MM.1S (cell line): ENCODE data around the gene IL1RAP.

ENCODE experiments used
- DNase-seq: peaks from one replicate; pipeline ENCODE4 v3.0.0-alpha.2; 2015
- H2AFZ ChIP-seq: fragments of 300-600 bp; sonication (generic); 2 replicates; pipeline ENCODE4 v1.6.0; 2016; ENCODE audit warnings: antibody characterized with exemption, low read length
- H3F3A ChIP-seq: fragments of 300-600 bp; sonication (generic); 2 replicates; pipeline ENCODE4 v1.6.1; 2016; ENCODE audit warnings: mild to moderate bottlenecking, antibody characterized with exemption, low read length, moderate library complexity, mixed read lengths; ENCODE audit not compliant: insufficient read depth
- H3K27ac ChIP-seq: fragments of 300-600 bp; sonication (generic); 2 replicates; pipeline ENCODE4 v1.5.1; 2016; ENCODE audit warnings: mild to moderate bottlenecking, low read length
- H3K27me3 ChIP-seq: fragments of 300-600 bp; sonication (generic); replicated peaks from 2 replicates; pipeline ENCODE4 v1.6.0; 2016; ENCODE audit warnings: low read length; ENCODE audit not compliant: insufficient read depth
- H3K36me3 ChIP-seq: fragments of 300-600 bp; sonication (generic); replicated peaks from 2 replicates; pipeline ENCODE4 v1.6.1; 2016; ENCODE audit warnings: mild to moderate bottlenecking, low read length, mixed read lengths; ENCODE audit not compliant: insufficient read depth
- H3K4me1 ChIP-seq: fragments of 300-600 bp; sonication (generic); 2 replicates; pipeline ENCODE4 v1.6.1; 2016; ENCODE audit warnings: low read length, mixed read lengths
- H3K4me2 ChIP-seq: fragments of 300-600 bp; sonication (generic); 2 replicates; pipeline ENCODE4 v1.6.0; 2016; ENCODE audit warnings: low read depth, low read length
- H3K4me3 ChIP-seq: fragments of 300-600 bp; sonication (generic); 2 replicates; pipeline ENCODE4 v1.5.1; 2016; ENCODE audit warnings: low read length, mixed read lengths
- H3K79me2 ChIP-seq: fragments of 300-600 bp; sonication (generic); 2 replicates; pipeline ENCODE4 v1.6.1; 2016; ENCODE audit warnings: mixed run types, low read length, mixed read lengths
- H3K9ac ChIP-seq: fragments of 300-600 bp; sonication (generic); 2 replicates; pipeline ENCODE4 v1.6.1; 2016; ENCODE audit warnings: low read length, mixed read lengths
- H3K9me2 ChIP-seq: fragments of 300-600 bp; sonication (generic); replicated peaks from 2 replicates; pipeline ENCODE4 v1.6.1; 2016; ENCODE audit warnings: mild to moderate bottlenecking, low read length, mixed read lengths; ENCODE audit not compliant: insufficient read depth
- H3K9me3 ChIP-seq: fragments of 300-600 bp; sonication (generic); replicated peaks from 2 replicates; pipeline ENCODE4 v1.6.1; 2016; ENCODE audit warnings: mild to moderate bottlenecking, low read length, mixed read lengths; ENCODE audit not compliant: insufficient read depth
- H4K20me1 ChIP-seq: fragments of 300-600 bp; sonication (generic); 2 replicates; pipeline ENCODE4 v1.6.1; 2016; ENCODE audit warnings: mild to moderate bottlenecking, low read length, moderate library complexity, mixed read lengths; ENCODE audit not compliant: insufficient read depth
- CTCF ChIP-seq: fragments of 300-600 bp; sonication (generic); IDR thresholded peaks from 2 replicates; pipeline ENCODE4 v1.5.1; 2016; ENCODE audit warnings: antibody characterized with exemption, low read length, mixed read lengths
- EZH2 ChIP-seq: fragments of 300-600 bp; sonication (generic); optimal IDR thresholded peaks from 2 replicates; pipeline ENCODE3; 2017; ENCODE audit warnings: low read depth, mild to moderate bottlenecking, antibody characterized with exemption, low read length, mixed read lengths
- EZH2phosphoT487 ChIP-seq: fragments of 300-600 bp; sonication (generic); IDR thresholded peaks from 2 replicates; pipeline ENCODE4 v1.6.1; 2018; ENCODE audit warnings: antibody characterized with exemption, low read length

IL1RAP gene

GRCh38 chr3:190541560-190541959 is 27.7 kb downstream of the IL1RAP start:
- Histone ChIP-seq H3K4me1 (no peaks in the 10 kb centered on the region), H3K27me3 (no peaks in the 10 kb centered on the region), H3K36me3 (no peaks in the 10 kb centered on the region), H3K4me2 (no peak overlapping the region), H3K9ac (no peak overlapping the region), H3K79me2 (no peaks in the 10 kb centered on the region), H4K20me1 (no peaks in the 10 kb centered on the region), H3F3A (no peaks in the 10 kb centered on the region), H3K9me3 (no peaks in the 10 kb centered on the region), H2AFZ (no peak overlapping the region), H3K4me3 (no peak overlapping the region), H3K9me2 (no peaks in the 10 kb centered on the region), H3K27ac (no peak overlapping the region)
- no peak for TF ChIP-seq CTCF
- no peak for TF ChIP-seq EZH2phosphoT487
- TF ChIP-seq EZH2 = no peak
- no peak for DNase-seq

GRCh38 chr3:190542846-190543245 is 29.0 kb downstream of the IL1RAP start:
- Histone ChIP-seq H3K9me3 (no peaks in the 10 kb centered on the region), H3K4me1 (no peaks in the 10 kb centered on the region), H3K27me3 (no peaks in the 10 kb centered on the region), H3K9me2 (no peaks in the 10 kb centered on the region), H3K27ac (no peak overlapping the region), H3K4me2 (no peak overlapping the region), H3K79me2 (no peaks in the 10 kb centered on the region), H2AFZ (no peak overlapping the region), H3K4me3 (no peak overlapping the region), H4K20me1 (no peaks in the 10 kb centered on the region), H3K9ac (no peak overlapping the region), H3K36me3 (no peaks in the 10 kb centered on the region), H3F3A (no peaks in the 10 kb centered on the region)
- TF ChIP-seq EZH2phosphoT487 (no peak), CTCF (no peak), EZH2 (no peak)
- no peak for DNase-seq

- Histone ChIP-seq H3K9me3 (no peaks in the 10 kb centered on the region), H3K9me2 (no peaks in the 10 kb centered on the region), H3K27me3 (no peaks in the 10 kb centered on the region), H4K20me1 (no peaks in the 10 kb centered on the region), H3F3A (no peaks in the 10 kb centered on the region), H3K79me2 (no peaks in the 10 kb centered on the region), H3K4me1 (no peaks in the 10 kb centered on the region), H3K27ac (no peak overlapping the region), H3K36me3 (no peaks in the 10 kb centered on the region), H2AFZ (no peak overlapping the region), H3K4me2 (no peak overlapping the region), H3K9ac (no peak overlapping the region), H3K4me3 (no peak overlapping the region)
- no peak for DNase-seq
- TF ChIP-seq CTCF = no peak
- TF ChIP-seq EZH2 = no peak
- no peak for TF ChIP-seq EZH2phosphoT487
These were observed 29.8 kb downstream of the IL1RAP start for GRCh38 chr3:190543671-190544070.

- no peak overlapping the region for H2AFZ ChIP-seq
- TF ChIP-seq CTCF (no peak), EZH2phosphoT487 (no peak), EZH2 (no peak)
- no peaks in the 10 kb centered on the region for H3K79me2 ChIP-seq
- H3K4me2 ChIP-seq = no peak overlapping the region
- H3K9me2 ChIP-seq = no peaks in the 10 kb centered on the region
- no peak overlapping the region for H3K4me3 ChIP-seq
- no peaks in the 10 kb centered on the region for H3K9me3 ChIP-seq
- H3K9ac ChIP-seq = no peak overlapping the region
- H3K27me3 ChIP-seq = no peaks in the 10 kb centered on the region
- no peak for DNase-seq
- no peaks in the 10 kb centered on the region for H3K4me1 ChIP-seq
- no peaks in the 10 kb centered on the region for H4K20me1 ChIP-seq
- no peak overlapping the region for H3K27ac ChIP-seq
- no peaks in the 10 kb centered on the region for H3F3A ChIP-seq
- no peaks in the 10 kb centered on the region for H3K36me3 ChIP-seq
These were observed 31.3 kb downstream of the IL1RAP start for GRCh38 chr3:190545191-190545590.
